Measurements from ENCODE around the gene IL24.
"Not testable (repeated sequence)": the region's sequence is repeated elsewhere in the genome, so short reads cannot be mapped to it uniquely, and the experiment has no call there.

Gene IL24

GRCh38 chr1:206905295-206906164, 8.3 kb downstream of the IL24 start:
- DNase-seq, result no peak

GRCh38 chr1:206907304-206907991, 10.2 kb downstream of the IL24 start:
- DNase-seq, result peak in 1 of 2 experiments; percentile 14

- no peak for DNase-seq
These were observed 10.8 kb downstream of the IL24 start for GRCh38 chr1:206908038-206908437.

GRCh38 chr1:206909161-206909882, 12.1 kb downstream of the IL24 start:
- DNase-seq, result peak in 1 of 2 experiments; percentile 87

GRCh38 chr1:206909883-206910318, 12.7 kb downstream of the IL24 start:
- DNase-seq, result no peak

GRCh38 chr1:206911064-206911663, 13.9 kb downstream of the IL24 start:
- peak in 1 of 2 experiments; percentile 70 for DNase-seq

GRCh38 chr1:206912445-206913095, 15.3 kb downstream of the IL24 start:
- peak; percentile 67 to 82 for DNase-seq

GRCh38 chr1:206913766-206914537, 16.7 kb downstream of the IL24 start:
- no peak for DNase-seq

GRCh38 chr1:206915030-206915735, 17.9 kb downstream of the IL24 start:
- DNase-seq, result no peak

- no peak for DNase-seq
These were observed 18.9 kb downstream of the IL24 start for GRCh38 chr1:206916000-206916709.

- no peak for DNase-seq
These were observed 20.8 kb downstream of the IL24 start for GRCh38 chr1:206918076-206918475.

GRCh38 chr1:206921772-206922265, 24.6 kb downstream of the IL24 start, which contains the start of gene FCMR:
Gene FCMR (minus strand): TSS chr1:206921941. CDS start chr1:206921854, 87 bp downstream.
- no peak for DNase-seq

GRCh38 chr1:206922524-206922923, 25.3 kb downstream of the IL24 start:
- no peak for DNase-seq

GRCh38 chr1:206923009-206923960, 26.0 kb downstream of the IL24 start:
- no peak for DNase-seq

- DNase-seq, result not testable (repeated sequence)
These were observed 26.8 kb downstream of the IL24 start for GRCh38 chr1:206923961-206924557.

GRCh38 chr1:206924592-206925105, 27.4 kb downstream of the IL24 start:
- no peak for DNase-seq

GRCh38 chr1:206925106-206925736, 28.0 kb downstream of the IL24 start:
- DNase-seq, result no peak

Data from NCI-H526 (cell line).